ENCODE measurements around the gene VAV3.

- TF ChIP-seq FOXM1 (IDR thresholded peaks at IDR 0.05; ENCODE audit: low read depth) (no peak), POLR2AphosphoS5 (IDR thresholded peaks at IDR 0.05; ENCODE audit: low read depth, low read length) (no peak), CTCF (IDR thresholded peaks at IDR 0.05) (no peak), EP300 (IDR thresholded peaks at IDR 0.05; ENCODE audit: borderline replicate concordance in 1 of 2, low read depth in 1 of 2, low read length in 1 of 2) (no peak), FOXJ3 (CRISPR knock-in tag; IDR thresholded peaks at IDR 0.05) (no peak), JUND (IDR thresholded peaks at IDR 0.05) (no peak), GABPA (IDR thresholded peaks at IDR 0.05; ENCODE audit: low read depth) (no peak), REST (IDR thresholded peaks at IDR 0.05; ENCODE audit: low read depth, low read length) (no peak), RFX5 (IDR thresholded peaks at IDR 0.05; ENCODE audit: low read length) (no peak), YY1 (IDR thresholded peaks at IDR 0.05; ENCODE audit: low read depth) (no peak), RAD21 (IDR thresholded peaks at IDR 0.05; ENCODE audit: low read length) (no peak), PBX3 (IDR thresholded peaks at IDR 0.05) (no peak)
These were observed 7.6 kb upstream of the VAV3 start for GRCh38 chr1:107972391-107973180.
